GM19438 (cell line): Measurements from ENCODE around the gene KIAA0753.
"Not testable (repeated sequence)": the region's sequence is repeated elsewhere in the genome, so short reads cannot be mapped to it uniquely, and the experiment has no call there.

ENCODE experiments used
- ATAC-seq: cut with Tn5 transposase; IDR thresholded peaks from one replicate; pipeline ENCODE4 v1.9.1; 2021; ENCODE audit warnings: low read depth; ENCODE audit not compliant: unreplicated experiment

KIAA0753 gene

DNA sequence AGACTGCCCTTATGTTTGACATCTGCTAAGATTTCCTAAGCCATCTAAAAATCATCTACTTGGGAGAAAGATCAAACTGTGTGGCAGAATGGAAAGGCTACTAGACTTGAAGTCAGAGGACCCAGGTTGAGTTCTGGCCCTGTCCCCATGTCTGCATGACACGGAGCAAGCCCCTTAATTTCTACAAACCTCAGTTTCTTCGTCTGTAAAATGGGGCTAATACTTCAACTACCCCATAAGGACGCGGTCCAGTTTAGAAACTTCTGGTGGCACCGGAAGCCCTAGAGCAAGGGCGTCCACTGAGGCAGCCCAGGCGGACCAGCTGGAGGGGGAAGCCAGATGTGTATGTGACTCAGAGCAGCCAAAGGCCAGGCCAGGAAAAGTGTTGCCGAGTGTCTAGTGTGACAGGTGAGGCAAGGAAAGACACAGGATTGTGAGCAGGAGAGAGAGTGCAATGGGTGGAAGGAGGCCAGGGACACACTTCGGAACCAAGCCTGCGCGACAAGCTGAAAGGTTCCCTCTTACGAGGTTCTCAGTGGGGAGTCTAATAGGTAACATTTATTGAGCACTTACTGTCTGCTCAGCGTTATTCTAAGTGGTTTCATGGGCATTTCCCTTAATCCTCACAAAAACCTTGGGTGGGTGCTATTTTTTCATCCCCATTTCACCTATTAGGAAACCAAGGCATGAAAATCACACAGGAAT, 66.4 kb downstream of the KIAA0753 start:
- no peak for ATAC-seq

DNA sequence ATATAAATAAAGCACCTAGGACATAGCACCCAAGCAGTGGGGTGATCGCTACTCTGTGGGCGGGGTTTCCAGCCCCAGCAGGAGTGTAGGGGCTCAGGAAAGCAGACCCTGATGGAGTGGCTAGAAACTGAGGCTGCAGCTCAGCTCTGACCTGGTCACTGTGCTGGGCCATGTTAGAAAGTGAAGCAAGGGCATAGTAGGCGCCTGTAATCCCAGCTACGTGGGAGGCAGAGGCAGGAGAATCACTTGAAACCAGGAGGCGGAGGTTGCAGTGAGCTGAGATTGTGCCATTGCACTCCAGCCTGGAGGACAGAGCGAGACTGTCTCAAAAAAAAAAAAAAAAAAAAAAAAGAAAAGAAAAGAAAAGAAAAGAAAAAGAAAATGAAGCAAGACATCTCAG, 67.0 kb downstream of the KIAA0753 start:
- not testable (repeated sequence) for ATAC-seq

DNA sequence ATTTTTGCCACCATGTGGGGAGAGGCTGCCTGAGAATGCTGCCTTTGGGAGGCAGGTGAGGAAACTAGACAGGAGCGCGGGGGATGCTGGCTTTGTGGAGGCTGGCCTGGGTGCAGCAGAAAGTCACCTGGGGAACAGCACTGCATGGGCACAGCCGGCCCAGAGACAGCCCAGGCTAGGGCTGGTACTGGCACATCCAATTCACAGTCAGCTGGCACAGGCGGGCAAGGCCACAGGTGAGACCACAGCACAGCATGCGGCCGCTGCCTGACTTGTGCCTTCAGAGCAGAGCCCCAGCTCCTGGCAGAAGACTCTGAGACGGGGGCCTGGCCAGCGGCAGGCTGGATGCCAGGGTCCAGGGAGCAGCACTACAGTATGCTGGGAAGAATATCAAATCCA, 67.5 kb downstream of the KIAA0753 start:
- ATAC-seq = no peak

GRCh38 chr17:6571452-6571781, 69.1 kb downstream of the KIAA0753 start:
- no peak for ATAC-seq

GRCh38 chr17:6570731-6571451, 69.6 kb downstream of the KIAA0753 start:
- no peak for ATAC-seq

DNA sequence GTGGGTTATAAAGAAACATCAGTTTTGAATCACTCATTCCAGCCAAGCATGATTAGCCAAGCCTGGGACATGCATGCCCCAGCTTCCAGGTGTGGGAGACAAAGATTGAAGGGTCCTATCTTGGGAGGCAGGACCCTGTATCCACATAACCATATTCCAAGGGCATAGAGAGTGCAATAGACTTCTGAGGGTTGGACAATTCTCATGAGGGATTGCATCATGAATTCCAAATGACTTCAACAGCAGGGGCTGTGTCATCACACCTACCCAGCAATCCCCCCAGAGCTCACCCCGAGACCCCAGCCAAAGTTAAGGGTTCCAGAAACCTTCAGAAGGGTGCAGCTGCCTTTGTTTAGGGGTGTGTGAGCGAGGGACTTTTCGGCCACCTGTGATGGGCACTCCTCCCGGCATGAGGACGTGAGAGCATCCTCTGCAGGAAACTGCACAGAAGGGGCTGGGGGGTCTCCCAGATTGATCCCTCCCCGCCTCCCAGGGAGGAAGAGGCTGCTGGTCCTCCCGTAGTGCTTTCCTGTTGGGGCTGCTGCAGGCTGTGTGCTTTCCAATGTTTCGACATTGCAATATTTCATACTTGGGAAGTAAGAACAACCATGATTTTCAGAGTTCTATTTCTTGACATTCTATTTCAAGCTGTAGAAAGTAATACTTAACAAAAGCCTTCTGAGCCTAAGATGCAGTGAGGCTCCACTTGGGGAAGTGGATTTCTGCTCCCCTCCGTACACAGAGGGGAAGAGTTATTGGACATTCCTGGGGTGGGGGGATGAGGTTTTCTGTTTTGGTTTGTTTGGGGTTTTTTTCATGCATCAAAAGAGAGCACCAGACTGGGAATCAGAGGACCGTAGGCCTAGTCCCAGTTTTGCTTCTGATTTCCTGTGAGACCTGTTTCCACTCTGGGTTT, 70.9 kb downstream of the KIAA0753 start:
- ATAC-seq = no peak

- ATAC-seq = no peak
These were observed 72.2 kb downstream of the KIAA0753 start for GRCh38 chr17:6568184-6568758.

DNA sequence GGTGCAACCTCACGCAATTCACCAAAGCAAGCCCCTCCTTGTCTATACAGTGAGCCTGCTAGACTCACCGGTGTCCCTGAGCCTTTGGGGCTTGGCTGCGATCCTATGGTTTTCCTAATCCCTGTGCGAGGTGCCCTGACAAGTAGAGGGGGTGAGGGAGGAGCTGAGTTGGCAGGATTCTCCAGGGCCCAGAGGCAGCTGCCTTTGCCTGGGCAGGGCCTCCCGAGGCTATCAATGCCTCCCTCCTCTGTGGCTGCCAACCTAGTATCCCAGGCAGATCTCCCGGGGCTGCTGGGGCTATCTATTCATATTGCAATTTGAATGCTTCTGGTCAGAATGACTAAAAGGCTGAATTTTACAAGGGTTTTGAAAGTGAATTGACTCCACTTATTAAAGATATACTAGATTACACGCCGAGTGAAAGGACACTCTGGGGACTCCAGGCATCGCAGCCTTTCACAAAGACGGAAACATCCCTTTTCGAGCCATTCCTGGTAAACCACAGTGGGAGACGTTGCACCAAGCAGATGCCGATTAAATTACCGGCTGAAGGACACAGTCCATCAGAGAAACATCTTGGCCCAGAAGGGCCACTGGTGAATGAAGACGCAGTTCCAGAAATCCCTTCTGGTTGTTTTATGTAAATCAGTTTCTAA, 72.9 kb downstream of the KIAA0753 start:
- no peak for ATAC-seq

DNA sequence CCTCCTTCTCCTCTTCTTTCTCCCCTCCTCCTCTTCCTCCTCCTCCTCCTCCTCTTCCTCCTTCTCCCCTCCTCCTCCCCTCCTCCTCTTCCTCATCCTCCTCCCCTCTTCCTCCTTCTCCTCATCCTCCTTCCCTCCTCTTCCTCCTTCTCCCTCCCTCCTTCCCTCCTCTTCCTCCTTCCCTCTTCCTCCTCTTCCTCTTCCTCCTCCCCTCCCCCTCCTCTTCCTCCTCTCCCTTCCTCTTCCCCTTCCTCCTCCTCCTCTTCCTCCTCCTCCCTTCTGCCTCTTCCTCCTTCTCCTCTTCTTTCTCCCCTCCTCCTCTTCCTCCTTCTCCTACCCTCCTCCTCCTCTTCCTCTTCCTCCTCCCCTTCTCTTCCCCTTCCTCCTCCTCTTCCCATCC, 79.1 kb downstream of the KIAA0753 start:
- ATAC-seq = no peak

- no peak for ATAC-seq
These were observed 80.0 kb downstream of the KIAA0753 start for GRCh38 chr17:6560496-6560895.

- no peak for ATAC-seq
These were observed 80.7 kb downstream of the KIAA0753 start for GRCh38 chr17:6559753-6560215.

DNA sequence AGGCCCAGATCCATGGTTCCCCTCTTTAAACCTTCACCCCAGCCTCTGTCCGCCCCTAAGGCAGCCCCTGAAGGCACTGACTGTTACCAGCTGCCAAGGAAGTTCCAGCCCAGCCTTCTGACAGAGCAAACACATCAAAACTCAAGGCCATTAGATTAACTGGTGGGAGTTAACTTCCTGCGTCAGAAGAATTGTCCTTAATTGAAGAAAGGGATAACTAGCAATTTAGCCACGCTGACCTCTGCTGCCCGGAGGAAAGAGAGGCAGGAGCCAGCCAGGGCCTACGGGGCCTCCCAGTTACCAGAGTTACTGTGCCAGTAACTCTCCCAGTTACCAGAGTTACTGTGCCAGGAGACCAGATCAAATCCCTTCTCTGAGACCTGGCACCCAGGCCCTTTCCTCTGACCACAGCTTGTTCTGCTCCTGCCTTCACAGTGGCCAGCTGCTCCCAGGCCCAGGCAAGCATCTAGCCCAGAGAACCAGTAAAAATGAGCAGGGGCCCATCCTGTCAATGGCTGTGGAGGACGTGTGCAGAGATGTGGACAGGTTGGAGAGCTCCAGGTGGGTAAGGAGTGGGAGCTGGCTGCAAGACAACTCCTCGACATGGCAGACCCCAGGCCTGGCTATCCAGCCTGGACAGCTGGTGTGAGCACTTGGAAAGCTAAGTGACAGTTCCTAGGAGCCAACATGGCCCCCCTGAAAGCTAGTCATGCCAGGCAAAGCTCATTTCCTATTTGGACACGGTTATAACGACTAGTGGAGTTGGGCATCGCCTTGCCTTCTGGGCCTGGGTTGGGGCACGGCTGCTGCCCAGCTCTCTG, 81.4 kb downstream of the KIAA0753 start:
- ATAC-seq = no peak

DNA sequence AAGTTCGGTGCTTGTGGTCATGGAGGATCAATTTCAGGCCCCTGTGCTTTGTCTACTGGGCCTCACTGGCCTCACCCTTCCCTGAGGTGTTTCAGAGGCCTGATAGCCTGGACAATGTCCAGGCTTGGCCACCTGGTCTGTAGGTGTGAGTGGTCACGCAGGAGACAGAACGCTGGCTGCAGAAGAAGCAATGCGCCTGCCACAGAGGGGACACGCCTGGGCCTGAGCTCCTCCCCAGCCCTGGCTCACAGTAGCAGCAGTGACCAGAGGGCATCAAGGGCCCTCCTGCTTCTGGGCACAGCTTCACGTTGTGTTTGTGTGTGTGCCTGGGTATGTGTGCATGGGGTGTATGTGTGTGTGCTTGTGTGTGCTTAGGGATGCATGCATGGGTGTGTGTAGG, 82.2 kb downstream of the KIAA0753 start:
- ATAC-seq = no peak

- no peak for ATAC-seq
These were observed 83.5 kb downstream of the KIAA0753 start for GRCh38 chr17:6557040-6557438.

DNA sequence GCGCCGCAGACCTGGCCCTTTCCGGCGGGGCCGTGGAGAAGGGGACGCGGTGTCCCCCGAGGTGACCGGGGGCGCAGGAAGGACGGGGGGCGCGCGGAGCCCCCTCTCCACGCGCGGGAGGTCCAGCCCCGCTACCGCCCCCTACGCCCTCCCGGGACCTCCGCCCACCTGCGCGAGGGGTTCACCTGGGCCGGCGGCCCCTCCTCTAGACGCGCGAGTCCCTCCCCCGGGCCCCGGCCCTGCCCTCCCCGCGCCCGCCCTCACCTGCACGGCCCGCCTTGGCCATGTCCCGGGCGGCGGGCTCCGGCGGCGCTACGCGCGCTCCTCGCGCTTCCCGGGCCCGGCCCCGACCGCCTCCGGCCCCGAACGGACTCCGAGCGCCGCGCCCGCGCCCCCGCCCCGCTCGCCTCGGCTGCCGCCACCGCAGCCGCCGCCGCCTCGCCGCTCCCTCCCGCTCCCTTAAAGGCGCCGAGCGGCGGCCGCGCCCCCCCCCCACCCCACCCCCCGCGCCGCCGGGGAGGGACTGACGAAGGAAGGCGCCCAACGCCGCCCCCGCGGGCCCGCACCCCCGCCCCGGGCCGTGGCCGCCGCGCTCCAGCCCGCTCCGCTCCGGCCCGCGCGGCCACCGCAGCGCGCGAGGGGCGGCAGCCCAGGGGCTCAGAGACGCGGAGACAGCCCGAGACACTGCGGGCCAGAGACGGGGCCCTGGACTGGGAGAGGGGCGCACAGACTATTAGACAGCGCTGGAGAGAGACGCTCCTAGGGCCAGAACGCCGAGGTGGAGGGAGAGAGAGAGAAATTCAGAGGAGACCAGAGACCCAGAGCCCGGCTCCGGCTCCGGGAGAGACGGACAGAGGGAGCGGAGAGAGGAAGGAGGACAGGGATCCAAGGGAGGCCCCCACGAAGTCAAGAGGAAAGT, 84.1 kb downstream of the KIAA0753 start, which contains the start of gene PITPNM3:
Gene PITPNM3, minus strand, starts transcription at position 435 of the 919 bp plus-strand sequence. Its CDS starts 149 bp downstream, at position 286.
- ATAC-seq = no peak

DNA sequence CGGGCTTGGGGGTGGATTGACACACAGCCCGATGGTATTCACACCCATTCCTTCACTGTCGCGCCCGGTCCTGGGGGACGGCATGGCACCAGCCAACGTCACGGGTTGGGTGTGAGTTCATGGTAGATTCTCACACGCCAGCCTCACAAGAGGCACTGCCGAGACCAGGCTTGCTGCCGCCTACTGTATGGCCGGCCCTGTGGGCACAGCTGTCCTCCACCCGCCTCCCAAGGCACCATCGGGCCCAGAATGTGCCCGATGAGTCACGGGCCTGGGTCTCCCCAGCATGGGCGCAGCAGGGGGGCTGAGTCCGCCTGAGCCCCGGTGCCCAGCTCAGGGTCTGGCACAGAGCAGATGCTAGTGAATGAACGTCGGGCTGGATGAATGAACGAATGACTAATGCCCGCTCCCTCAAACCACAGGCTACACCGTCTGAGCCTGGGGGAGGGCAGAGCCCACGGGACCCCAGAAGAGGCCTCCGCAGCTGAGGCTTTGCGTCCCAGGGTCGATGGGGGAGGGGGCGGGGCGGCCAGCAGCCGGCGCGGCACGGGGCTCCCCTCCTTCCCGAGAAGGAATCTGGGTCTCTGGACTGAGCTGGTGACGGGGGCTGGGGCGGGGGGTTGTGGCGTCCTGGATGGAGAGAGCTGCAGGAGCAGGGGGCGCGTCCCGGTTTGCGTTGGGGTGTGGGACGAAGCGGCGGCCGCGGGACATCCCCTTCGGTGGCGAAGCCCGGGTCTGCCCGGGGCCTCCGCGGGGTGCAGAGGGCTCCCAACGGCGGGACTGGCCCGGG, 85.0 kb downstream of the KIAA0753 start:
- no peak for ATAC-seq

GRCh38 chr17:6554871-6555330, 85.6 kb downstream of the KIAA0753 start:
- no peak for ATAC-seq
